Ovary (tissue), 3 donors: Measurements from ENCODE around the gene TNIK.

Source experiments
- EP300 ChIP-seq: sonication (generic); formaldehyde crosslinking; IDR thresholded peaks from one replicate; pipeline ENCODE4 v1.6.1; 2017; ENCODE audit warnings: antibody characterized with exemption
- TF ChIP-seq, protein P1 (sequence below), 3 donors: fragments of 450-650 bp in 2 of 3; fragments of 200-600 bp in 1 of 3; IDR thresholded peaks; one replicate each; pipeline versions ENCODE4 v1.5.1 to v1.8.0; 2016 to 2022; ENCODE audit warnings: antibody characterized with exemption in 3 of 3, mild to moderate bottlenecking in 1 of 3
- donor health status: DM: no; HTN: no; CAD: no.

DNA sequence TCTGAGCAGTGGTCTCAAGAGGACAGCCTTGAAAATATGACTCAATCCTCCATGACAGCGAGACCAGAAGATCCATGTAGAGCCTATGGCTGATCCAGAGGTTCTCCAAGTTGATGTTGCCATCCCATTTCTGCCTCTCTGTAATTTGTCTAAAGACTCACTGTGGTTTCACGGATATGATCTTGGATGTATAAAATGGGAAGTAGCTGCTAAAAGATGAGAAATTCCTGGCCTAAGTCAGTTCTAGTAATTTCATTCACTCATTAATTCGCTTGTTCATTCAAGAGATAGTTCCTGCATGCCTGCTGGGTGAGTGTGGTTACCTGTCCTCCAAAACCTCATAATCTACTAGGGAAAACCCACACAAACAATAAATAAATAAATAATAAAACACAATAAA, 145.9 kb downstream of the TNIK start:
- TF ChIP-seq, protein P1, sequence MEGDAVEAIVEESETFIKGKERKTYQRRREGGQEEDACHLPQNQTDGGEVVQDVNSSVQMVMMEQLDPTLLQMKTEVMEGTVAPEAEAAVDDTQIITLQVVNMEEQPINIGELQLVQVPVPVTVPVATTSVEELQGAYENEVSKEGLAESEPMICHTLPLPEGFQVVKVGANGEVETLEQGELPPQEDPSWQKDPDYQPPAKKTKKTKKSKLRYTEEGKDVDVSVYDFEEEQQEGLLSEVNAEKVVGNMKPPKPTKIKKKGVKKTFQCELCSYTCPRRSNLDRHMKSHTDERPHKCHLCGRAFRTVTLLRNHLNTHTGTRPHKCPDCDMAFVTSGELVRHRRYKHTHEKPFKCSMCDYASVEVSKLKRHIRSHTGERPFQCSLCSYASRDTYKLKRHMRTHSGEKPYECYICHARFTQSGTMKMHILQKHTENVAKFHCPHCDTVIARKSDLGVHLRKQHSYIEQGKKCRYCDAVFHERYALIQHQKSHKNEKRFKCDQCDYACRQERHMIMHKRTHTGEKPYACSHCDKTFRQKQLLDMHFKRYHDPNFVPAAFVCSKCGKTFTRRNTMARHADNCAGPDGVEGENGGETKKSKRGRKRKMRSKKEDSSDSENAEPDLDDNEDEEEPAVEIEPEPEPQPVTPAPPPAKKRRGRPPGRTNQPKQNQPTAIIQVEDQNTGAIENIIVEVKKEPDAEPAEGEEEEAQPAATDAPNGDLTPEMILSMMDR (IDR thresholded peaks at IDR 0.05) = no peak
- no peak for TF ChIP-seq EP300
